ENCODE data around the gene ACVR1. TPM values are rescaled to one million over a fixed set of nuclear protein-coding genes. Genes with fewer than 3 reads are reported as not detected.
"Not testable (repeated sequence)": the region's sequence is repeated elsewhere in the genome, so short reads cannot be mapped to it uniquely, and the experiment has no call there.

ACVR1 gene
- total RNA-seq, 1 donor from 2014 or later: 47.6 TPM

- no peak for DNase-seq (ENCODE audit: low spot score)
Measured at GRCh38 chr2:157720504-157720903, 155.6 kb downstream of the ACVR1 start.

- DNase-seq (ENCODE audit: low spot score): not testable (repeated sequence)
Measured at GRCh38 chr2:157704653-157705052, 171.5 kb downstream of the ACVR1 start.

DNA sequence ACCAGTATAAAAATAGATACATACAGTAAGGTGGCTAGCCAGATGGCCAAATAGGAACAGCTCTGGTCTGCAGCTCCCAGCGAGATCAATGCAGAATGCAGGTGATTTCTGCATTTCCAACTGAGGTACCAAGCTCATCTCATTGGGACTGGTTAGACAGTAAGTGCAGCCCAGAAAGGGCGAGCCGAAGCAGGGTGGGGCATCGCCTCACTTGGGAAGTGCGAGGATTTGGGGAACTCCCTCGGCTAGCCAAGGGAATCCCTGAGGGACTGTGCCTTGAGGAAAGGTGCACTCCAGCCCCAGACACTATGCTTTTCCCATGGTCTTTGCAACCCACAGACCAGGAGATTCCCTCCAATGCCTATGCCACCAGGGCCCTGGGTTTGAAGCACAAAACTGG lies 172.0 kb downstream of the ACVR1 start:
- DNase-seq (ENCODE audit: low spot score): not testable (repeated sequence)

GRCh38 chr2:157699806-157700205 lies 176.3 kb downstream of the ACVR1 start:
- no peak for DNase-seq (ENCODE audit: low spot score)

DNA sequence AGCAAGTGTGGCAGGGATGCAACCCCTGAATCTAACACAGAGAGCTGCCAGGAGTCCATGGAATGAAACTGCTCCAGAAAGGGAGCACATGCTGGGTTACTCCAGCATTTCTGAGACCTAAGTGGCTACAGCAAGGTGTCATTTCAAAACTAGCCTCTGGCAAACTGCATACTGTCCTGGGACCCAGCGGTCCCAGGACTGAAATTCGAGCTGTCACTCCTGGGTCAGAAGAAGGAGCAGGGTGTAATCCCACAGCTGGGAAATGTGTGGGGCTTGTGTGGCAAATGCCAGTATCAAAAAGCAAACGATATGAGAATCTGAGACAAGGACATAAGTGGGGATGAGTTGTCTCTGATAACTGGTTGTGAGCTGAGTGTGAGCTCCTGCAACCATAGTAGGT lies 177.1 kb downstream of the ACVR1 start:
- no peak for DNase-seq (ENCODE audit: low spot score)

DNA sequence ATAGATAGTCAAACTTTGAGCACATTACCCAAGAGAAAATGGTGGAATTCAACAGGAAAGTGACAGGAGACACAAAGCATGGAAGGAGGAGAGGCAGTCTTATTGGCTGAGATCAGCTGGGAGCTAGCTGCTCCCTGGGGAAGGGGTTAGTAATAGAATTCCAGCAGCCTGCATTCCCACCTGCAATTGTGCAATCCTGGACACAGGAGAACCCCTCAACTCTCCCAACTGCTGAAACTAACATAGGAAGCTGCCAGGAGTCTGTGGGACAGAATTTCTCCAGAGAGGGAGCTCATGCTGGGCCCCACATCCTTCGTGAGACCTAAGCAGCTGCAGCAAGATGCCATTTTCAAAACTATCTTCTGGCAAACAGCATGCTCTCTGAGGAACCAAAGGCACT lies 177.7 kb downstream of the ACVR1 start:
- DNase-seq (ENCODE audit: low spot score): no peak

- DNase-seq (ENCODE audit: low spot score): no peak
Measured at GRCh38 chr2:157696036-157696435, 180.1 kb downstream of the ACVR1 start.

- no peak for DNase-seq (ENCODE audit: low spot score)
Measured at GRCh38 chr2:157692768-157693167, 183.4 kb downstream of the ACVR1 start.

GRCh38 chr2:157691695-157692094 lies 184.4 kb downstream of the ACVR1 start:
- no peak for DNase-seq (ENCODE audit: low spot score)

DNA sequence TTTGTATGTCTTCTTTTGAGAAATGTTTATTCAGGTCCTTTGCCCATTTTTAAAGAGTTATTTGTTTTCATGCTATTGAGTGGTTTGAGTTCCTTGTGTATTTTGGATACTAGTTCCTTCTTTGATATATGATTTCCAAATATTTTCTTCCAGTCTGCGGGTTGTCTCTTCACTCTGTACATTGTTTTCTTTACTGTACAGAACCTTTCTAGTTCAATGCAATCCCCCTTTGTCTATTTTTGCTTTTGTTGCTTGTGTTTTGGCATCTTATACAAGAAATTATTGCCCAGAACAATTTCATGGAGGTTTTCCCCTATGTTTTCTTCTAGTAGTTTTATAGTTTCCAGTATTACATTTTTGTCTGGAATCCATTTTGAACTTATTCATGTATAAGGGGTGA lies 185.0 kb downstream of the ACVR1 start:
- no peak for DNase-seq (ENCODE audit: low spot score)

Other genes starting within 250 kb of the ACVR1 start
- gene ACVR1C, start 247.5 kb downstream of the ACVR1 start, total RNA-seq: 0.58 TPM
- not detected for gene UPP2, start 225.5 kb upstream of the ACVR1 start, total RNA-seq